HCT116 (cell line): ENCODE results near the gene CCDC127.

Source experiments
- EZH2 ChIP-seq: fragments of 200-600 bp; sonication (generic); IDR thresholded peaks from 2 replicates; pipeline ENCODE4 v1.6.1; 2017; ENCODE audit warnings: antibody characterized with exemption, mixed run types
- RAD21 ChIP-seq: IDR thresholded peaks from 2 replicates; pipeline ENCODE4 v1.6.1; 2012; ENCODE audit warnings: low read depth, mild to moderate bottlenecking
- TF ChIP-seq, protein P1 (sequence below), 3 experiments: fragments of 200-600 bp in 1 of 3; sonication (generic) in 1 of 3; IDR thresholded peaks in 2 of 3; conservative IDR thresholded peaks in 1 of 3; 2 replicates each; pipeline ENCODE4 v1.5.1; 2012 to 2017; ENCODE audit warnings: low read depth in 2 of 3, low read length in 2 of 3, antibody characterized with exemption in 1 of 3, borderline replicate concordance in 1 of 3, control low read depth in 1 of 3, mild to moderate bottlenecking in 1 of 3, mixed read lengths in 1 of 3, mixed run types in 1 of 3, moderate library complexity in 1 of 3; ENCODE audit not compliant: insufficient read depth in 1 of 3

DNA sequence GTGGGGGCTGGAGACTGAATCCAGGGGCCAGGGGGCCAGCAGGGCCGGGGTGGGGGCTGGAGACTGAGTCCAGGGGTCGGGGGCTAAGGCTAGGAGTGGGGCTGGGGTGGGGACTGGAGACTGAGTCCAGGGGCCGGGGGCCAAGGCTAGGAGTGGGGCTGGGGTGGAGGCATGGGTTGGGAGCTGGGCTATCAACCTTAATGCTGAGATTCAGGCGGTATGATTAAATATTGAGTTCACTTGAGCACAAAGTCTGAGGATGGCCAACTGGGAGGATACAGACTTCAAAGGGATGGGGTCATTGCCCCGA, 43.7 kb downstream of the CCDC127 start:
- TF ChIP-seq RAD21 (no peak), EZH2 (no peak)
- TF ChIP-seq, protein P1, sequence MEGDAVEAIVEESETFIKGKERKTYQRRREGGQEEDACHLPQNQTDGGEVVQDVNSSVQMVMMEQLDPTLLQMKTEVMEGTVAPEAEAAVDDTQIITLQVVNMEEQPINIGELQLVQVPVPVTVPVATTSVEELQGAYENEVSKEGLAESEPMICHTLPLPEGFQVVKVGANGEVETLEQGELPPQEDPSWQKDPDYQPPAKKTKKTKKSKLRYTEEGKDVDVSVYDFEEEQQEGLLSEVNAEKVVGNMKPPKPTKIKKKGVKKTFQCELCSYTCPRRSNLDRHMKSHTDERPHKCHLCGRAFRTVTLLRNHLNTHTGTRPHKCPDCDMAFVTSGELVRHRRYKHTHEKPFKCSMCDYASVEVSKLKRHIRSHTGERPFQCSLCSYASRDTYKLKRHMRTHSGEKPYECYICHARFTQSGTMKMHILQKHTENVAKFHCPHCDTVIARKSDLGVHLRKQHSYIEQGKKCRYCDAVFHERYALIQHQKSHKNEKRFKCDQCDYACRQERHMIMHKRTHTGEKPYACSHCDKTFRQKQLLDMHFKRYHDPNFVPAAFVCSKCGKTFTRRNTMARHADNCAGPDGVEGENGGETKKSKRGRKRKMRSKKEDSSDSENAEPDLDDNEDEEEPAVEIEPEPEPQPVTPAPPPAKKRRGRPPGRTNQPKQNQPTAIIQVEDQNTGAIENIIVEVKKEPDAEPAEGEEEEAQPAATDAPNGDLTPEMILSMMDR (IDR thresholded peaks at IDR 0.05 in 2 of 3, conservative IDR thresholded peaks at IDR 0.05 in 1 of 3; ENCODE audit: borderline replicate concordance in 1 of 3, insufficient read depth in 1 of 3, low read depth in 2 of 3, low read length in 2 of 3) = no peak
